ENCODE data around the gene PDXP. TPM values are rescaled to one million over a fixed set of nuclear protein-coding genes. Genes with fewer than 3 reads are reported as not detected.

The PDXP gene
- total and polyA plus RNA-seq, 2 donors: 8.9 to 25.0 TPM

- Histone ChIP-seq H3K27ac (ENCODE audit: low read depth in 1 of 2, low read length in 1 of 2) (peak within 1 kb of the TSS; percentile 62 to 80), H3K9me3 (ENCODE audit: control insufficient read depth in 2 of 2, insufficient read depth in 1 of 2, low read length in 1 of 2) (peaks cover 0 to 8% of the 10 kb centered on the region in 2 donors), H3K4me1 (ENCODE audit: control insufficient read depth in 2 of 2, insufficient read depth in 2 of 2, low read length in 2 of 2) (peaks cover 35 to 84% of the 10 kb centered on the region in 2 donors), H3K4me3 (ENCODE audit: low read length in 2 of 2) (peak within 1 kb of the TSS; percentile 73 to 77), H3K36me3 (ENCODE audit: control insufficient read depth in 2 of 2, insufficient read depth in 2 of 2, low read length in 1 of 2) (peaks cover 15 to 18% of the 10 kb centered on the region in 2 donors), H3K27me3 (ENCODE audit: control insufficient read depth in 2 of 2, insufficient read depth in 1 of 2, low read length in 1 of 2) (peaks cover 0 to 2% of the 10 kb centered on the region in 2 donors)
- WGBS: 7% methylated on average over 57 of the region's 57 CpGs
- no peak for DNase-seq (ENCODE audit: low read depth in 6 of 9, low spot score in 9 of 9)
These were observed 19.3 kb upstream of the PDXP start, which contains the start of gene SH3BP1 for GRCh38 chr22:37639070-37639760. Gene SH3BP1, plus strand, starts transcription at chr22:37639669. Its CDS starts 119 bp downstream, at chr22:37639788.

GRCh38 chr22:37639771-37640590 is 18.5 kb upstream of the PDXP start:
- Histone ChIP-seq H3K4me3 (ENCODE audit: low read length in 2 of 2) (peak overlapping the region; percentile 73 to 77), H3K27ac (ENCODE audit: low read depth in 1 of 2, low read length in 1 of 2) (peak overlapping the region; percentile 62 to 80), H3K4me1 (ENCODE audit: control insufficient read depth in 2 of 2, insufficient read depth in 2 of 2, low read length in 2 of 2) (peaks cover 33 to 77% of the 10 kb centered on the region in 2 donors), H3K36me3 (ENCODE audit: control insufficient read depth in 2 of 2, insufficient read depth in 2 of 2, low read length in 1 of 2) (peaks cover 23 to 25% of the 10 kb centered on the region in 2 donors), H3K9me3 (ENCODE audit: control insufficient read depth in 2 of 2, insufficient read depth in 1 of 2, low read length in 1 of 2) (peaks cover 0 to 8% of the 10 kb centered on the region in 2 donors), H3K27me3 (ENCODE audit: control insufficient read depth in 2 of 2, insufficient read depth in 1 of 2, low read length in 1 of 2) (peaks cover 0 to 2% of the 10 kb centered on the region in 2 donors)
- no peak for DNase-seq (ENCODE audit: low read depth in 6 of 9, low spot score in 9 of 9)
- 3% methylated on average over 27 of the region's 27 CpGs for WGBS

- WGBS: 80% methylated on average over 24 of the region's 24 CpGs
- peak overlapping the region; percentile 53 to 57 for H3K27ac ChIP-seq (ENCODE audit: low read depth in 1 of 2, low read length in 1 of 2)
- peaks cover 0 to 8% of the 10 kb centered on the region in 2 donors for H3K9me3 ChIP-seq (ENCODE audit: control insufficient read depth in 2 of 2, insufficient read depth in 1 of 2, low read length in 1 of 2)
- no peak for DNase-seq (ENCODE audit: low read depth in 6 of 9, low spot score in 9 of 9)
- peaks cover 33 to 68% of the 10 kb centered on the region in 2 donors for H3K4me1 ChIP-seq (ENCODE audit: control insufficient read depth in 2 of 2, insufficient read depth in 2 of 2, low read length in 2 of 2)
- peaks cover 0 to 2% of the 10 kb centered on the region in 2 donors for H3K27me3 ChIP-seq (ENCODE audit: control insufficient read depth in 2 of 2, insufficient read depth in 1 of 2, low read length in 1 of 2)
- peak overlapping the region; percentile 73 to 77 for H3K4me3 ChIP-seq (ENCODE audit: low read length in 2 of 2)
- H3K36me3 ChIP-seq (ENCODE audit: control insufficient read depth in 2 of 2, insufficient read depth in 2 of 2, low read length in 1 of 2): peaks cover 30 to 31% of the 10 kb centered on the region in 2 donors
These were observed 17.6 kb upstream of the PDXP start for GRCh38 chr22:37640591-37641560.

GRCh38 chr22:37641561-37641949 is 17.0 kb upstream of the PDXP start:
- peak overlapping the region in 1 of 2 donors; percentile 35 for H3K27ac ChIP-seq (ENCODE audit: low read depth in 1 of 2, low read length in 1 of 2)

GRCh38 chr22:37643225-37643847 is 15.2 kb upstream of the PDXP start:
- Histone ChIP-seq H3K4me1 (ENCODE audit: control insufficient read depth in 2 of 2, insufficient read depth in 2 of 2, low read length in 2 of 2) (peaks cover 27 to 43% of the 10 kb centered on the region in 2 donors), H3K27me3 (ENCODE audit: control insufficient read depth in 2 of 2, insufficient read depth in 1 of 2, low read length in 1 of 2) (peaks cover 0 to 2% of the 10 kb centered on the region in 2 donors), H3K36me3 (ENCODE audit: control insufficient read depth in 2 of 2, insufficient read depth in 2 of 2, low read length in 1 of 2) (peaks cover 47 to 51% of the 10 kb centered on the region in 2 donors), H3K27ac (ENCODE audit: low read depth in 1 of 2, low read length in 1 of 2) (peak overlapping the region in 1 of 2 donors; percentile 34), H3K9me3 (ENCODE audit: control insufficient read depth in 2 of 2, insufficient read depth in 1 of 2, low read length in 1 of 2) (peaks cover 0 to 8% of the 10 kb centered on the region in 2 donors), H3K4me3 (ENCODE audit: low read length in 2 of 2) (no peak overlapping the region)
- peak in 6 of 9 donors; percentile 70 to 88 (median 80) for DNase-seq (ENCODE audit: low read depth in 6 of 9, low spot score in 9 of 9)
- WGBS: 42% methylated on average over 9 of the region's 9 CpGs

More at GRCh38 chr22:37641561-37641949, 17.0 kb upstream of the PDXP start:
- Histone ChIP-seq H3K4me1 (ENCODE audit: control insufficient read depth in 2 of 2, insufficient read depth in 2 of 2, low read length in 2 of 2) (peaks cover 30 to 61% of the 10 kb centered on the region in 2 donors), H3K9me3 (ENCODE audit: control insufficient read depth in 2 of 2, insufficient read depth in 1 of 2, low read length in 1 of 2) (peaks cover 0 to 8% of the 10 kb centered on the region in 2 donors), H3K27me3 (ENCODE audit: control insufficient read depth in 2 of 2, insufficient read depth in 1 of 2, low read length in 1 of 2) (peaks cover 0 to 2% of the 10 kb centered on the region in 2 donors), H3K36me3 (ENCODE audit: control insufficient read depth in 2 of 2, insufficient read depth in 2 of 2, low read length in 1 of 2) (peaks cover 32 to 33% of the 10 kb centered on the region in 2 donors), H3K4me3 (ENCODE audit: low read length in 2 of 2) (no peak overlapping the region)
- DNase-seq (ENCODE audit: low read depth in 6 of 9, low spot score in 9 of 9): no peak
- 97% methylated on average over 5 of the region's 5 CpGs for WGBS

- H3K4me1 ChIP-seq (ENCODE audit: control insufficient read depth in 2 of 2, insufficient read depth in 2 of 2, low read length in 2 of 2): peaks cover 10 to 14% of the 10 kb centered on the region in 2 donors
- DNase-seq (ENCODE audit: low read depth in 6 of 9, low spot score in 9 of 9): no peak
- WGBS: over 99% methylated on average over 9 of the region's 9 CpGs
- peaks cover 0 to 3% of the 10 kb centered on the region in 2 donors for H3K9me3 ChIP-seq (ENCODE audit: control insufficient read depth in 2 of 2, insufficient read depth in 1 of 2, low read length in 1 of 2)
- peaks cover 72 to 75% of the 10 kb centered on the region in 2 donors for H3K36me3 ChIP-seq (ENCODE audit: control insufficient read depth in 2 of 2, insufficient read depth in 2 of 2, low read length in 1 of 2)
- no peak overlapping the region for H3K27ac ChIP-seq (ENCODE audit: low read depth in 1 of 2, low read length in 1 of 2)
- H3K27me3 ChIP-seq (ENCODE audit: control insufficient read depth in 2 of 2, insufficient read depth in 1 of 2, low read length in 1 of 2): no peaks in the 10 kb centered on the region
- H3K4me3 ChIP-seq (ENCODE audit: low read length in 2 of 2): no peak overlapping the region
These were observed 11.2 kb upstream of the PDXP start for GRCh38 chr22:37647317-37647716.

- peaks cover 0 to 3% of the 10 kb centered on the region in 2 donors for H3K9me3 ChIP-seq (ENCODE audit: control insufficient read depth in 2 of 2, insufficient read depth in 1 of 2, low read length in 1 of 2)
- DNase-seq (ENCODE audit: low read depth in 6 of 9, low spot score in 9 of 9): no peak
- H3K4me1 ChIP-seq (ENCODE audit: control insufficient read depth in 2 of 2, insufficient read depth in 2 of 2, low read length in 2 of 2): peaks cover 6 to 8% of the 10 kb centered on the region in 2 donors
- peaks cover 73 to 75% of the 10 kb centered on the region in 2 donors for H3K36me3 ChIP-seq (ENCODE audit: control insufficient read depth in 2 of 2, insufficient read depth in 2 of 2, low read length in 1 of 2)
- H3K27me3 ChIP-seq (ENCODE audit: control insufficient read depth in 2 of 2, insufficient read depth in 1 of 2, low read length in 1 of 2): no peaks in the 10 kb centered on the region
- H3K27ac ChIP-seq (ENCODE audit: low read depth in 1 of 2, low read length in 1 of 2): no peak overlapping the region
- no peak overlapping the region for H3K4me3 ChIP-seq (ENCODE audit: low read length in 2 of 2)
- 97% methylated on average over 9 of the region's 9 CpGs for WGBS
These were observed 10.6 kb upstream of the PDXP start for GRCh38 chr22:37647928-37648327.

Data from thymus (tissue), 11 donors.